Measurements from ENCODE around the gene TMEM156.
"Not testable (repeated sequence)": the region's sequence is repeated elsewhere in the genome, so short reads cannot be mapped to it uniquely, and the experiment has no call there.

The TMEM156 gene

GRCh38 chr4:38995660-38996005, 36.6 kb downstream of the TMEM156 start:
- H3K9me3 ChIP-seq (ENCODE audit: control insufficient read depth, insufficient read depth, low read length), result no peaks in the 10 kb centered on the region
- no peaks in the 10 kb centered on the region for H3K4me1 ChIP-seq (ENCODE audit: control insufficient read depth, insufficient read depth, low read length)
- no peak overlapping the region for H3K27ac ChIP-seq (ENCODE audit: low read length)
- no peaks in the 10 kb centered on the region for H3K36me3 ChIP-seq (ENCODE audit: control insufficient read depth, insufficient read depth, low read length)
- H3K27me3 ChIP-seq (ENCODE audit: control insufficient read depth, insufficient read depth, low read length), result no peaks in the 10 kb centered on the region
- no CpG with 5 or more reads among the region's 2 CpGs for WGBS (ENCODE audit: insufficient coverage, insufficient read length)
- no peak overlapping the region for H3K4me3 ChIP-seq (ENCODE audit: low read length)
- DNase-seq (ENCODE audit: low read depth, low spot score), result no peak

GRCh38 chr4:38994135-38994534, 38.1 kb downstream of the TMEM156 start:
- WGBS (ENCODE audit: insufficient coverage, insufficient read length), result no CpG with 5 or more reads among the region's 4 CpGs
- no peaks in the 10 kb centered on the region for H3K4me1 ChIP-seq (ENCODE audit: control insufficient read depth, insufficient read depth, low read length)
- no peaks in the 10 kb centered on the region for H3K9me3 ChIP-seq (ENCODE audit: control insufficient read depth, insufficient read depth, low read length)
- H3K4me3 ChIP-seq (ENCODE audit: low read length), result no peak overlapping the region
- no peak overlapping the region for H3K27ac ChIP-seq (ENCODE audit: low read length)
- DNase-seq (ENCODE audit: low read depth, low spot score), result no peak
- no peaks in the 10 kb centered on the region for H3K36me3 ChIP-seq (ENCODE audit: control insufficient read depth, insufficient read depth, low read length)
- H3K27me3 ChIP-seq (ENCODE audit: control insufficient read depth, insufficient read depth, low read length), result no peaks in the 10 kb centered on the region

GRCh38 chr4:38993683-38994082, 38.5 kb downstream of the TMEM156 start:
- Histone ChIP-seq H3K36me3 (ENCODE audit: control insufficient read depth, insufficient read depth, low read length) (no peaks in the 10 kb centered on the region), H3K9me3 (ENCODE audit: control insufficient read depth, insufficient read depth, low read length) (no peaks in the 10 kb centered on the region), H3K4me1 (ENCODE audit: control insufficient read depth, insufficient read depth, low read length) (no peaks in the 10 kb centered on the region), H3K27ac (ENCODE audit: low read length) (no peak overlapping the region), H3K4me3 (ENCODE audit: low read length) (no peak overlapping the region), H3K27me3 (ENCODE audit: control insufficient read depth, insufficient read depth, low read length) (no peaks in the 10 kb centered on the region)
- no CpG with 5 or more reads among the region's 3 CpGs for WGBS (ENCODE audit: insufficient coverage, insufficient read length)
- no peak for DNase-seq (ENCODE audit: low read depth, low spot score)

- no CpG with 5 or more reads among the region's 5 CpGs for WGBS (ENCODE audit: insufficient coverage, insufficient read length)
- DNase-seq (ENCODE audit: low read depth, low spot score), result no peak
Observed at GRCh38 chr4:38990241-38990640, 42.0 kb downstream of the TMEM156 start.

GRCh38 chr4:38989487-38989886, 42.7 kb downstream of the TMEM156 start:
- no CpG with 5 or more reads among the region's 6 CpGs for WGBS (ENCODE audit: insufficient coverage, insufficient read length)
- no peaks in the 10 kb centered on the region for H3K27me3 ChIP-seq (ENCODE audit: control insufficient read depth, insufficient read depth, low read length)
- no peaks in the 10 kb centered on the region for H3K4me1 ChIP-seq (ENCODE audit: control insufficient read depth, insufficient read depth, low read length)
- H3K4me3 ChIP-seq (ENCODE audit: low read length), result no peak overlapping the region
- H3K36me3 ChIP-seq (ENCODE audit: control insufficient read depth, insufficient read depth, low read length), result no peaks in the 10 kb centered on the region
- H3K9me3 ChIP-seq (ENCODE audit: control insufficient read depth, insufficient read depth, low read length), result no peaks in the 10 kb centered on the region
- DNase-seq (ENCODE audit: low read depth, low spot score), result no peak
- H3K27ac ChIP-seq (ENCODE audit: low read length), result no peak overlapping the region

More at GRCh38 chr4:38990241-38990640, 42.0 kb downstream of the TMEM156 start:
- Histone ChIP-seq H3K36me3 (ENCODE audit: control insufficient read depth, insufficient read depth, low read length) (no peaks in the 10 kb centered on the region), H3K4me1 (ENCODE audit: control insufficient read depth, insufficient read depth, low read length) (no peaks in the 10 kb centered on the region), H3K27me3 (ENCODE audit: control insufficient read depth, insufficient read depth, low read length) (no peaks in the 10 kb centered on the region), H3K4me3 (ENCODE audit: low read length) (no peak overlapping the region), H3K27ac (ENCODE audit: low read length) (no peak overlapping the region), H3K9me3 (ENCODE audit: control insufficient read depth, insufficient read depth, low read length) (no peaks in the 10 kb centered on the region)

GRCh38 chr4:38988353-38988752, 43.9 kb downstream of the TMEM156 start:
- WGBS (ENCODE audit: insufficient coverage, insufficient read length), result no CpG with 5 or more reads among the region's 9 CpGs
- H3K4me3 ChIP-seq (ENCODE audit: low read length); H3K27ac ChIP-seq (ENCODE audit: low read length): not testable (repeated sequence)

GRCh38 chr4:38987491-38987890, 44.7 kb downstream of the TMEM156 start:
- Histone ChIP-seq H3K27me3 (ENCODE audit: control insufficient read depth, insufficient read depth, low read length) (no peaks in the 10 kb centered on the region), H3K4me1 (ENCODE audit: control insufficient read depth, insufficient read depth, low read length) (no peaks in the 10 kb centered on the region), H3K27ac (ENCODE audit: low read length) (no peak overlapping the region)

More at GRCh38 chr4:38988353-38988752, 43.9 kb downstream of the TMEM156 start:
- not testable (repeated sequence) for DNase-seq (ENCODE audit: low read depth, low spot score); H3K4me1 ChIP-seq (ENCODE audit: control insufficient read depth, insufficient read depth, low read length); H3K36me3 ChIP-seq (ENCODE audit: control insufficient read depth, insufficient read depth, low read length); H3K9me3 ChIP-seq (ENCODE audit: control insufficient read depth, insufficient read depth, low read length); H3K27me3 ChIP-seq (ENCODE audit: control insufficient read depth, insufficient read depth, low read length)

GRCh38 chr4:38985410-38986100, 46.7 kb downstream of the TMEM156 start:
- Histone ChIP-seq H3K27ac (ENCODE audit: low read length) (no peak overlapping the region), H3K4me1 (ENCODE audit: control insufficient read depth, insufficient read depth, low read length) (no peaks in the 10 kb centered on the region), H3K9me3 (ENCODE audit: control insufficient read depth, insufficient read depth, low read length) (no peaks in the 10 kb centered on the region), H3K36me3 (ENCODE audit: control insufficient read depth, insufficient read depth, low read length) (no peaks in the 10 kb centered on the region), H3K27me3 (ENCODE audit: control insufficient read depth, insufficient read depth, low read length) (no peaks in the 10 kb centered on the region), H3K4me3 (ENCODE audit: low read length) (no peak overlapping the region)
- no CpG with 5 or more reads among the region's 10 CpGs for WGBS (ENCODE audit: insufficient coverage, insufficient read length)
- no peak for DNase-seq (ENCODE audit: low read depth, low spot score)

More at GRCh38 chr4:38987491-38987890, 44.7 kb downstream of the TMEM156 start:
- Histone ChIP-seq H3K36me3 (ENCODE audit: control insufficient read depth, insufficient read depth, low read length) (no peaks in the 10 kb centered on the region), H3K4me3 (ENCODE audit: low read length) (no peak overlapping the region), H3K9me3 (ENCODE audit: control insufficient read depth, insufficient read depth, low read length) (no peaks in the 10 kb centered on the region)
- DNase-seq (ENCODE audit: low read depth, low spot score), result no peak

- H3K4me1 ChIP-seq (ENCODE audit: control insufficient read depth, insufficient read depth, low read length), result no peaks in the 10 kb centered on the region
- H3K4me3 ChIP-seq (ENCODE audit: low read length), result no peak overlapping the region
- H3K27ac ChIP-seq (ENCODE audit: low read length), result no peak overlapping the region
- no peaks in the 10 kb centered on the region for H3K9me3 ChIP-seq (ENCODE audit: control insufficient read depth, insufficient read depth, low read length)
- no CpG with 5 or more reads among the region's 12 CpGs for WGBS (ENCODE audit: insufficient coverage, insufficient read length)
- H3K27me3 ChIP-seq (ENCODE audit: control insufficient read depth, insufficient read depth, low read length), result no peaks in the 10 kb centered on the region
- no peak for DNase-seq (ENCODE audit: low read depth, low spot score)
- no peaks in the 10 kb centered on the region for H3K36me3 ChIP-seq (ENCODE audit: control insufficient read depth, insufficient read depth, low read length)
Observed at GRCh38 chr4:38983787-38984598, 48.2 kb downstream of the TMEM156 start.

GRCh38 chr4:38983291-38983690, 48.9 kb downstream of the TMEM156 start:
- no peaks in the 10 kb centered on the region for H3K36me3 ChIP-seq (ENCODE audit: control insufficient read depth, insufficient read depth, low read length)
- no peak overlapping the region for H3K27ac ChIP-seq (ENCODE audit: low read length)
- no peak overlapping the region for H3K4me3 ChIP-seq (ENCODE audit: low read length)
- no peaks in the 10 kb centered on the region for H3K27me3 ChIP-seq (ENCODE audit: control insufficient read depth, insufficient read depth, low read length)
- no peaks in the 10 kb centered on the region for H3K9me3 ChIP-seq (ENCODE audit: control insufficient read depth, insufficient read depth, low read length)
- DNase-seq (ENCODE audit: low read depth, low spot score), result no peak
- no CpG with 5 or more reads among the region's 6 CpGs for WGBS (ENCODE audit: insufficient coverage, insufficient read length)
- no peaks in the 10 kb centered on the region for H3K4me1 ChIP-seq (ENCODE audit: control insufficient read depth, insufficient read depth, low read length)

Data from iPS DF 6.9 (cell line).